GM19467 (cell line): ENCODE measurements around the gene SFXN3.

Source experiments
- ATAC-seq: cut with Tn5 transposase; IDR thresholded peaks from one replicate; pipeline ENCODE4 v1.9.1; 2021; ENCODE audit warnings: mild to moderate bottlenecking, moderate library complexity; ENCODE audit not compliant: unreplicated experiment

The SFXN3 gene

GRCh38 chr10:101054876-101055275 lies 23.8 kb downstream of the SFXN3 start:
- no peak for ATAC-seq

- no peak for ATAC-seq
These were observed 24.4 kb downstream of the SFXN3 start for GRCh38 chr10:101055411-101055810.

GRCh38 chr10:101056365-101057151 lies 25.5 kb downstream of the SFXN3 start:
- ATAC-seq, result no peak

- peak; percentile 30 for ATAC-seq
These were observed 29.3 kb downstream of the SFXN3 start for GRCh38 chr10:101060036-101060950.

- peak; percentile 51 for ATAC-seq
These were observed 30.1 kb downstream of the SFXN3 start for GRCh38 chr10:101060951-101061623.

GRCh38 chr10:101061624-101062231 lies 30.7 kb downstream of the SFXN3 start, which contains the start of gene KAZALD1:
Gene KAZALD1, plus strand, starts transcription at chr10:101061989. Its CDS starts 604 bp downstream, at chr10:101062593.
- no peak for ATAC-seq

GRCh38 chr10:101062232-101063049 lies 31.4 kb downstream of the SFXN3 start:
- no peak for ATAC-seq

- no peak for ATAC-seq
These were observed 32.1 kb downstream of the SFXN3 start for GRCh38 chr10:101063050-101063525.

GRCh38 chr10:101063548-101064414 lies 32.7 kb downstream of the SFXN3 start:
- ATAC-seq, result no peak

GRCh38 chr10:101064415-101065030 lies 33.5 kb downstream of the SFXN3 start:
- ATAC-seq, result no peak

GRCh38 chr10:101065481-101066145 lies 34.6 kb downstream of the SFXN3 start:
- no peak for ATAC-seq

GRCh38 chr10:101066146-101066895 lies 35.3 kb downstream of the SFXN3 start:
- no peak for ATAC-seq

- ATAC-seq, result no peak
These were observed 35.9 kb downstream of the SFXN3 start for GRCh38 chr10:101066896-101067355.

GRCh38 chr10:101067356-101068083 lies 36.5 kb downstream of the SFXN3 start:
- ATAC-seq, result no peak

GRCh38 chr10:101069441-101069840 lies 38.4 kb downstream of the SFXN3 start:
- ATAC-seq, result no peak

- ATAC-seq, result no peak
These were observed 39.1 kb downstream of the SFXN3 start for GRCh38 chr10:101070098-101070497.
